CD4-positive, alpha-beta T cell treated with Interleukin-10 for 1 hour (primary cell): ENCODE measurements around the gene NR2F1-AS1.
"Not testable (repeated sequence)": the region's sequence is repeated elsewhere in the genome, so short reads cannot be mapped to it uniquely, and the experiment has no call there.

ENCODE experiments used
- DNase-seq: peaks from one replicate; pipeline ENCODE4 v3.0.0-alpha.2; 2020

NR2F1-AS1 gene

DNA sequence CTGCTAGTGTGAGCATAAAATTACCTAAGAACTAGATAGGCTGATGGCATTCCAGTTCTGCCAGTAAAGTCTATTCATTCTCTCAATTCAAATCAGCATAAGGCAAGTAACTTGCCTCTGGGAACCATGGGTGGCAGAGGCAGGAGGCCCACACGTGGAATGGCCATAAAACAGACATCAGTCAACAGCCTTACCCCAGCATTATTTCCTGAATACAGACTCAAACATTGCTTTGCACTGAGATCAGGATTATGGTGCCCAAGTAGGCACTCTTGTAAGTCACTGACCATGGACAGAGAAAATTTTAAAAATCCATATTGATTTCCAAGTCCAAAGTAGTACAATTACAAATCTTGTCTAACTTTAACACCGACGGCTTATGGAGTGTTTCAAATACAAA is 157.7 kb downstream of the NR2F1-AS1 start:
- DNase-seq, result no peak

DNA sequence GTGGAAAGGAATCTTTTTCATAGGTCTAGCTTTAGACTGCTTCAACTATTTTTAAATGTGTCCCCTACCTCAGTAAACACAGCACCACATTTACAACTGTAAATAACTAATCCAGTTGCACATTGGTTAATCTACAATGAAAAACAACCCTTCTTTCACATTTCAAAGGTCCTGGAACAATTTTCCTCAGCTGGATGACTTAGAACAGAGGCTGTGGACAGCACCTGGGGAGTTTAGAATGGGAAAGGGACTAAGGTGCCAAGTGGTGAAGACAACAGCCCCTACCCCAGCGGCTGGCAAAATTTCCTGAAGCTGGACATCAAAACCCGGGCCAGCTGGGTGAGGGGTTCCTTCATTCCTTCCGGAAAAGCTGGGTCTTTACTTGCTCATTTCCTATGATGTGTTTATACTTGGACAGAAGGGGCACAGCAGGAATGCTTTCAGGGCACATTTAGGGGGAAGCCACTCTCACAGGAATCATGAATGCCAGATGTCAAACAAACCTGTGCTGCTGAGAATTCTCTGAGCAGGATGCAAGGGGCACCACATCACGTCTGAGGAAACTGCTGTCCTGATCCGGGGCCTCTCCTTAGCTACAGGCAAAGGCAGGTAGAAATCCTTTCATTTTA is 158.3 kb downstream of the NR2F1-AS1 start:
- no peak for DNase-seq

DNA sequence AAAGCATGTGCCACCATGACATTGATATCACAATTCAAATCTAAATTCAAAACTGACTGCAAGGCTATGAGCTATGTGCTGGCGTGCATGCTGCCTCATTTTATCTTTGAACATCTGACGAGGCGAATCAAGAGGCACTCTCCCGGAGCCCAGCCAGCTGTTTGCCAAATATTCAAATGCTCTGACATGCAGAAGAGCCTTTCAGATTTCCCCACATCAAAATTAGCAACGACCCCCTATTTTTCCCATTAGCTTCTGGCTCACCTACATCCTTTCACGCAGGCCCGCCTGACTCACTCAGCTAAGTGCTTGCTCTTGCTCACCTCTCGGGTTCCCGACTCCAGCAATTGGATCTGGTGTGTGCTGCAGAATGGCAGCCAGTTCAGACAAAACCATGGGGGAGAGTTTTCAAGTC is 159.0 kb downstream of the NR2F1-AS1 start:
- no peak for DNase-seq

DNA sequence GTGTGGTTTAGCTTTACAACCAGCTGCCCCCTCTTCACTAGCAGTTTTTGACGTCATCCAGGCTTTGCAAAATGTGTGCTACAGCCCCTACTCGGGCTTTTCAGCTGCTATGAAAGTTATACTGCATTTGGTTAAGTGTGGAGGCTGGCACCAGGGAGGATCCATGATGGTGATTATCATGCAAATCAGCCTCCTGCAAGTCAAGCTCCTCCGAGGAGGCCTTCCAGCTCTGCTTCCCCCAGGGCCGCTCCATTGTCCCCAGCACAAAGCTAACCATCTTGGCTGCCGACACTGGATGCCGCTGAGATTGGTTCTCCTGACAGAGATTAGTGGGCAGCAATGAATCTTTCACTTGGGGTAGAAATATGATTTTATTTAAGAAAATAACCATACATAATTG is 159.6 kb downstream of the NR2F1-AS1 start:
- no peak for DNase-seq

DNA sequence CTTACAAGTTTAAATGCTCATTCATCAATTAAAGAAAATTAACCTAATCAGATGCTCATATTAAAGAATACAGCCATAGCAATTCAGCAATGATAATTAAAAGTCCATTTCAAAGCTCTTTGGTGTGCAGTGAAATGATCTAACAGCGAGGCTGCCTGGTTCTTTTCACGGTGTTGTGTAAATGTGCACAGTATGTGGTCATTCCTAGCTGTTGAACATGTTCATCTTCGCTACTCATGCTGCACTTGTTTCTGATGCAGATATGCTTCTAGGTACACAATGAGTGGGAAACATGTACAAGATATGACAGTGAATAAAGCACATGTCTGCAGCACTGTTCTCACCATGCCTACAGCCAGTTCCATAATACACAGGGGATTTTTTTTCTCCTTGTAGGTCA is 163.5 kb downstream of the NR2F1-AS1 start:
- no peak for DNase-seq

DNA sequence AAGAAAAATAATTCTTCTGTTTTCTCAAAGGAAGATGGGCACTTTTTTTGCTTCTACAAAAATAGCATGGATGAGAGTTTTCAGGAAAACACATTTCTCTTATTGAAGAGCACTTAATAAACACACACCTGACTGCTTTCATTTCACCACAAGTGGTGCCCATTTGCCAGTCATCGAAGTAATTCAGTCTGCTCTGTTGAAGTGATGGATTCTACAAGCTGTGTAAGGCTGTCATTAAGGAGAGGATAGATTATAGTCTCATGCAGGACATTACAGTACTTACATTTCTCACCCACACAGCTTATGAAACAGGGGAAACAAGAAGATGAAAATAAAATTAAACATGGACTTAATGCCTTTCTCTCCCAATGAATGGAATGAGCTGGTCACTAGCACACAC is 165.2 kb downstream of the NR2F1-AS1 start:
- no peak for DNase-seq

DNA sequence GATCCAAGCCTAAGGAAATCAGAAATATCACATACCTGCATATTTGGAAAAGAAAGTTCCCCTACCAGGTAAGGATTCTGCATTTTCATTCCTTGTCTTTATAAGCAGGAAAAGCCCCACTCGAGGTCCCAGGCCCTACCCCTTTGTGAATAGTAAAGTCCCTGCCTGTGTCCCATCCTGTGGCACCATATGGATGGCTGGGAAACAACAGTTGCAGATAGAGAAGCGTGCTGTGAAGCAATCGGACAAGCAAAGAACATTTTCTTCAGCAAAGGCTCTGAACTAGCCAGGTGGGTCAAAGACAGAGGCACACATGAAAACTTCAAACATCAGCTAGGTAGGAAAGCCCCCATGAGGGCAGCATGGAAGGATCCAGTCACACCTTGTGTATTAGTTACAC is 169.3 kb downstream of the NR2F1-AS1 start:
- no peak for DNase-seq

DNA sequence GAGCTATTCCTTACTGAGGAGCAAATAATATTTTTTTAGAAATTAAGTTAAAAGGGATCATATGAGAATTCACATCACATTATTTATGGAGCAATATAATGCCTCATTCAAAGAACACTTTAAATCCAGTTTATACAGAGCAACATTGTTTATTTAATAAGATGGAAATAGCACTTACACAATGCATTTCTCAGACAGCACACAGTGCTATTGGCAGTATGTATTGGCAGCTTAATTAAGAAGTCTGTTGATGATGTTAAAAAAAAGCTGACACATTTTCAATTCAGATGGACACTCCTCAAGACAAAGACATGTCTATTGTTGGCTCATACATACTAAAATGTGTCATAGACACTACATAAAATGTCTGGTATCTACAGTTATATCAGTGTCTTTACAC is 171.3 kb downstream of the NR2F1-AS1 start:
- DNase-seq, result no peak

DNA sequence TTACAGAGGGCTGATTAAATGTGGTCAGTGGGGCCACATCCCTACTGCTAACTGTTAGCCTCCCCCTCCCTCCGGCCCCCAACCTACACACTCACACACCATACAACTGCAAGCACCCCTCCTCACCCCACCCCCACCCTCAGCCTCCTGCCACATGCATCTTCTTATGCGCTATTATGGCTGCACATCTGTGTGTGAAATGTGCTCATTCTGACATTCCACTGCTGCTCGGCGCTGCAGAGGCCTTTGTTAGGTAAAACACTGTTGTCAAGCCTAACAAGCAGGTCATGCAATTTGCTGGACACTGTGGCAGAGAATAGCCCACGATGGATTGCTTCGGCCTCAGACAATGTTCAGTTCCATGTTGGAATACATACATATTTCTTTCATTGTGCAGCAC is 173.6 kb downstream of the NR2F1-AS1 start:
- no peak for DNase-seq

DNA sequence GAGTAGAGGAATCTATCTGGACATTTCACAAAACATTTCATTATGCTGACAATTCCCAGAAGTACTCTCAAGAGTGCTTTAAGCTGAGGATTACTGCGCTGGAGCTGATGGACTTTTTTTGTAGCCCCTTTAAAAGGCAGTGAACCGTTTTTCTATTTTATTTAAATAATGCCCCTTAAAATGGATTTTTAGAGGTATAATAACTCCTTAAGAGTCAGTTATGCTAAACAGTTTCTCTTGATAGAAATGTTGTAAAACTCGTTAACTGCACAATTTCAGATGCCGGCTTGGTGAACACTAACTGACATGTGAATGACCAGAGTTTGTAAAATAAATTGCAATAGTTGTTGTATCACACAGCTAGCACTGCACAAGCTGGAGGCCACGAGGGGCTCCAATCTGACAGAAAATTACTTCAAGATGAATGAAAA is 174.0 kb downstream of the NR2F1-AS1 start:
- no peak for DNase-seq

DNA sequence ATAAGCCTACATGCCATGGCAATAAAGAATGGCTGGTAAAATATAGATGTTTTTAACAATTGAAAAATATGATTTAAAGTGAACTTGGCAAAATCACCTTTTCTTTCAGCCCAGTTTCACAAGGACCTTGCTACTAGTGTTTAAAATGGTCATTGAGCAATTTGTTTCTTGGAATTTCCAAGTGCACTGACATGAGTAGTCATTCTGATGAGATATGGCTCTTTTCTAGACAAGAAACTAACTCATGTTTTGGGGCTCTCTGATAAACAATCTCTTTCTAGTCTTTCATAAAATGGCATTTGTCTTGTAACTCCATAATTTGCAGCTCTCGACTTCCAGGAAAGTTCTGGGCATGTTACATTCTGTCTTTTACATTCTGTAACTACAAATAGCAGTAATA is 176.8 kb downstream of the NR2F1-AS1 start:
- no peak for DNase-seq

DNA sequence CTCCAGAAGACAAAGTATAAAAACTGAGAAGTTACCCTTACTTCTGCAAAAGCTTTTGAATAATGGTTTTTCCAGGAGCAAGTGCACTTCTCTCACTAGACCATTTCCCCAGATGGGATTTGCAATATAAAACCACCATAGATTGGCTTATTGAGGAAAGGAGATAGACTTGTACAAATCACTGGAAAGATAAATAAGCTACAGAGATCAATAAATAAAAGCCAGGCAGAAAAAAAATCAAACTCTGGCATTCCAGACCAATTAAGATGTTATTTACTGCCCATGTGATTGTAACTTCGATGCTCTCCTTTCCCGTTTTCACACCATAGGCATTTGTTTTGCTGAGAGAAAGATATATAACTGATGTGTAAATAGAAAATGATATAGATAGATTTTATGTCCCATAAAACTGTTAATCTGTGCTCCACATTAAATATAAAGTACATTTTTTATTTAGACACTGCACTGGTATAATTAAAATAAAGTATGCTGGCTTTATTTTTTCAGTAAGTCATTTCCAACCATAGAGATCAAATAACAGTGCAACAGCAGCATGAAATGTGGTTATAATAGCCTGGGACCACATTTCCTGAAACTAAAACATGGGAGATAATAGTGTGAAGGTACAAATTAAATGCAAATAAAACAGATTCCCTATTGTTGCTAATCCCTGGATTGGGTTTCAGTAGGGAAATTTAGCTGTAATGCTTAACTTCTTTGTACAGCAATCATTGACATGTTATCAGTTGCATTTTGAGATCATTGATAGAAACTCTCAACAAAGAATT is 177.7 kb downstream of the NR2F1-AS1 start:
- no peak for DNase-seq

DNA sequence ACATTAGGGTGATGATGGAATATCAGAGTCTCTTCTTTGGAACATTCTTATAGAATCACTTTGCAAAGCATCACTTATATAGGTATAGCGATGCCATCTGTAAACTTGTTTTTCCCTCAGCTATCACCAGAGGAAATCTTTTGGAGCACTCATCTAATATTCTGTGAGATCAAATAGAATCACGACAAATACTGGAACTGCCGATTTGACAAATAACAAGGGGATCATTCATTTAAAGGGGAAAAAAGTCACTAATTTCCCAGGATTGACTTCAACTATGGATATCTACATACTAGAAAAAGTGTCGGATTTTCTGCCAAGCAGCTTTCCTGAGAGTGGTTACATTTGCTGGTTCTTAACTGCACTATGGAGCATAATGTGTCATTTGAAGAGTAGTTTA is 178.6 kb downstream of the NR2F1-AS1 start:
- DNase-seq, result no peak

DNA sequence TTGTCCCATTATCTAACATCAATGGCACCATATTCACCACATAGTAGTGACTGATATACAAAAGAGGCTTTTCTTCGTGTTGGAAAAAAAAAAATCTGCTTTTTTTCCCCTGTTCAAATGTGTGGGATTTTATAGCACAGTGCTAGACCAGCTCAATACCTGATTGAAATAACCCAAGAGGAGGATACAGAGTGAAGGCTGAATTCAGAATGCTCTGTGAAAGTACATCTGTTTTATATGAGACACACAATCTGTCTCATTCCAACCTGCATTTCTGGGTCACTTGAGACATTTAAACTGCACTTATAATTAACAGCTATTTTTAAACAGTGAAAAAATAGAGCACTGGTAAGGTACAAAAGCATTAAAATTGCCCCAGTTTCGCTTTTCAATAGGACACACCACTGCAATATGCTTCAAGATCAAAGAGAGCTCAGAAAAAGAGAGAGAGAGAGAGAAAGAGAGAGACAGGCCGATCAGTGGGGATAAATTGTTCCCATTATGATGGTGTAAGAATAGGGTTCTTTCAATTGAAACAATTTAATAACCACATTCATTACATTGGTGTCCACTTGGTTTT is 179.3 kb downstream of the NR2F1-AS1 start:
- DNase-seq, result no peak

DNA sequence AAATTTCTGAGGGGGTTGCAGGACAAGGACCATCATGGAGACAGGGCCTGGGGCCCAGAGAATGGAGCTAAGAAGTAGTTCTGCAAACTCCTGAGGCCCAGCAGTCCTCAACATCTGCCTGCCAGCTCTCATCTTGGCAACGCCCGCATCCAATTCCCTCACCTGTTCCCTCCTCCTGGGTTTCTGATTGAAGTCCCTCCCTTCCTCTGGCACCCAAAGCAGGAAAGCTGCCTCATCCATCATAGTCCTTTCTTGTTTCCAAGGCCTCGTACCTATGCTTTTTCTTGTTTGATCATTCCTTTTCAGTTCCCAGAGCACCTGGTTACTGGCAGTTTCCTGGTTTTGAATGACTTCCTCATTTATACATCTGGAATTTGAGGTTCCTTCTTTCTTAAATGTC is 181.3 kb downstream of the NR2F1-AS1 start:
- no peak for DNase-seq

DNA sequence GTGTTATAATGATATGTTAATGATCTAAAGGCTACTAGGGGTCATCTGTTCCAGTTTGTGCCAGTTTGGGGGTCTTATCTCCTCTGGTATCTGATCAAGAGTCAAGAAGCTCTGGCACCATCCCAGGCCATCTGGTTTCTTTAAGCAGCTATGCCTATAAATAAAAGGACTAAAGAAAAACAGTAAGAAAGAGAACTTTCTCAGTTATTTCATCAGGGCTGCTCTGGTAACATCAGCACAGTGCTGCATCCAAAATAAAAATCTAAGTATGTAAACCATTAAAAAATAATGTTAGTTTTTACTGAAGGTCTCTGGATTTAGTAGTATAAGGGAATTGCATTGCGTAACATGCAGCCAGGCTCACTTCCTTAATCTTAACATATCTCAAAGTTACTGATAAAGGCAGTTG is 185.0 kb downstream of the NR2F1-AS1 start:
- DNase-seq, result no peak

DNA sequence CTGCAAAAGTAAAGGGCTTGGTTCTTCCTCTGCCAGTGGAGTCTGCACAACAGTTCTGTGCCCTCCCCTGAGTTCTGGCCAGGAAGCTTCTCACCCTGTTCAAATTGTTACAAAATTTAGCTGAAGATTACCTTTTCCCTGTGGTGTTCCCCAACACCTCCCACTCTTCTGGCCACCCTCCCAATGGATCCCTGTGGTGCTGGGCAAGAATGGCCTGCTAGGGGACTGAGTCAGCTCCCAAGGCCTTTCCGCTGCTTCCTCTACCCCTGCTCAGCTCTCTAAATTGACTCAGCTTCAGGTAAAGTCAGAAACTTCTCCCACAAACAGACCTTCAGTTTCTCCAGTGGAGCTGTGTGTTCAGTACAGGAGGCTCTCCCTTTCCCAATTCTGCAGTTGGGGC is 186.0 kb downstream of the NR2F1-AS1 start:
- no peak for DNase-seq

DNA sequence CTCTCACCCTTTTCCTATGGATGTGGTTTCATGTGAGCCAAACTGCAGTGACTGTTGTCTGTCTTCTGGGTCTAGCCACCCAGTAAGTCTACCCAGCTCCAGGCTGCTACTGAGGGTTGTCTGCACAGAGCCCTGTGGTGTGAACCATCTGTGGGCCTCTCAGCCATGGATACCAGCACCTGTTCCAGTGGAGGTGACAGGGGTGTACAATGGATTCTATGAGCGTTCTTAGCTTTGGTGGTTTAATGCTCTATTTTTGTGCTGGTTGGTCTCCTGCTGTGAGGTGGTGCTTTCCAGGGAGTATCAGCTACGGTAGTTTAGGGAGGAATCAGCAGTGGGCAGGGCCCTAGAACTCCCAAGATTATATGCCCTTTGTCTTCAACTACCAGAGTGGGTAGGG is 186.7 kb downstream of the NR2F1-AS1 start:
- DNase-seq, result no peak

DNA sequence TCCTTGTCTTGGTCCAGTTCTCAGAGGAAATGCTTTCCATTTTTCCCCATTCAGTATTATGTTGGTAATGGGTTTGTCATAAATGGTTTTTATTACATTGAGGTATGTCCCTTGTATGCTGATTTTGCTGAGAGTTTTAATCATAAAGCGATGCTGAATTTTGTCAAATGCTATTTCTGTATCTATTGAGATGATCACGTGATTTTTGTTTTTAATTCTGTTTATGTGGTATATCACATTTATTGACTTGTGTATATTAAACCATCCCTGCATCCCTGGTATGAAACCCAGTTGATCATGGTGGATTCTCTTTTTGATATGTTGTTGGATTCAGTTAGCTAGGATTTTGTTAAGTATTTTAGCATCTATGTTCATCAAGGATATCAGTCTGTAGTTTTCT is 189.8 kb downstream of the NR2F1-AS1 start:
- DNase-seq, result not testable (repeated sequence)

DNA sequence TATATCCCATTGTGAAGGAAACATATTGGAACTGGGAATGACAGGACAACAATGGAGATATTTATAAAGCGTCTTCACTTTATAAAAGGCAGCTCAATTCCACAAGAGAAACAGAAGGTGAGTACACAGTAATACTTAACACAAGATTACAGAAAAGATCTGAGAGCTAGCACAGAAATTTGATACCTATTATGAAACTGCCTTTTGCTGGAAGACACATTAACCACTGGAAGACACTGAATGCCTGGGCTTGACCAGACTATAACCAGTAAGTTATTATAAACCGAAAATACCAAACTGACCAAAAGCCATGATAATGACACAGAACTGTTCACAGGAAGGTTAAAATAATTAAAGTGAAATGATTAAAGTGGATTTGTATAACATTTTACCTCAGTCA is 195.4 kb downstream of the NR2F1-AS1 start:
- DNase-seq, result no peak

DNA sequence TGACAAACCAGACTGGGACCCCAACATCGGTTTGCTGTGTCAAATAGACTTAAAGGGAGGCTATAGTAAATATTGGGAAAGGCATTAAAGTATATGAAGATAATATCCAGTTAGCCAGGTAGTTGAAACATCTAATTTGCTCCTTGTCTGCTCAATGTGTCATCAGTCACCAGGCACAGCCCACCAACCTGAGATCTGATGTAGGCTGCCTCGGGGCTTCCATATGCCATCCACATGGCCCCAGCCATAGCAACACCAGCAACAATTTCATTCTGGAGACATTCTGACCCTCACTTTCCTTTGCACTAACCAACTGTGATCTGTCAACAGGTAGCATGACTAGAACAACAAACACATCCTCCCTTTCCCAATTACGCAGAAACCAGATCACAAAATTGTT is 196.0 kb downstream of the NR2F1-AS1 start:
- no peak for DNase-seq

DNA sequence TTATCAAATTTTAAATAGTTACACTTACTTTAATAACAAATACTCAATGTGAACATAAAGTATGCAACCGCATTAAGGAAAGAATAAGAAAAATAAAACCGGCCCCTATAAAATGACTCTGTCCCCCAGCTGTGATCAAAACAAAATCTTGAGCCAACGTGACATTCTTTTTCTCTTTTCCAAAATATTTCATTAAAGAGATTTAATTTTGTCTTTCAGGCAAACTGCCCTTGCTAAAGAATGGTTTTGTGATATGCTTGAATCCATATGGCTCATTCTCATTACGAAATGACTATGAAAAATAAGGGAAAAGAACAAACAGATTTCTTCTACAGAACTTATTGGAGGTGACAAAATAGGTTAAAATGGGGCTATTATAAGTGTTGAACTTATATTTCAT is 197.0 kb downstream of the NR2F1-AS1 start:
- DNase-seq, result no peak

DNA sequence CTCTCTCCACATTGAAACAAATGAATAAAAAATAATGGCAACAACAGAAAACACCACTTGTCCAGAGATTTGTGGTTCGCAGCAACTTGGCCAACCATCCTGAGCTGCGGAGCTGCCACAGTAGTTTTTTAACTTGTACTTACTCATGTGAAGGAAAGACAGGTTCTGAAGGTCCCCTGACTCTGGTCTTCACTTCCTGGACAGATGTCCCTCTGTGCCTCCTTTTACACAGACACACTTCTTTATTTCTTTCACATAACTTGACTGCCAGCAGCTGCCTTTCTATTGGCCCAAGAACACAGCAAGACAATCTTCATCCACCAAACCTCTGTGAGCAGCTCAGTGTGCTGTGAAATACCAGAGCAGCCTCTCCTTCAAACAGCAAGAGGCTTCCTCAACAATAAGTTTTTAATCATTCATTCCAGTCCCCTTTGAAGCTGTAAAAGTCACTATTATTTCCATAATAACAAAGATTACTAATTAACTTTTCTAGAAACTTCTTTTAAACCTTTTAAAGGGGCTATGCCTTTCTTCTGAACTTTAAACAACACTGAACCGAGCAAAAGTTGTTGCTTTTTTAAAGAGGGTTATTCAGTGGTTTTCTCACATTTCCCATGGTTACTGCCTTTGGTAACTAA is 198.7 kb downstream of the NR2F1-AS1 start:
- no peak for DNase-seq

DNA sequence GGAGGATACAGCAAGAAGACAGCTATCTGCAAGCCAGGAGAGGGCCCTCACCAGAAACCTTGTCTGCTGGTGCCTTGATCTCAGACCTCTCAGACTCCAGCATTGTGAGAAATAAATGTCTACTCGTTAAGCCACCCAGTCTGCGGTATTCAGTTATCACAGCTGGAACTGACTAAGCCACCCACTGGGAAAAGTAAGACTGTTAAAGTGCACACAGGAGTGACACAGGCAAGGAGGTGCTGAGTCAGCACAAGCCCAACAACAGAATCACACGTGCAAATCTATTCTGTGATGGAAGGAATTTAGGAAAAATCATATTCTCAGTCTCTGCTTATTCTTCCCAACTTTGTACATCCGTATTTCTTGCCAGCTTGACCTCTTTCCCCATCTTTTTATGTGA is 200.0 kb downstream of the NR2F1-AS1 start:
- DNase-seq, result no peak
